ENCODE data around the gene SAMD4B.

DNA sequence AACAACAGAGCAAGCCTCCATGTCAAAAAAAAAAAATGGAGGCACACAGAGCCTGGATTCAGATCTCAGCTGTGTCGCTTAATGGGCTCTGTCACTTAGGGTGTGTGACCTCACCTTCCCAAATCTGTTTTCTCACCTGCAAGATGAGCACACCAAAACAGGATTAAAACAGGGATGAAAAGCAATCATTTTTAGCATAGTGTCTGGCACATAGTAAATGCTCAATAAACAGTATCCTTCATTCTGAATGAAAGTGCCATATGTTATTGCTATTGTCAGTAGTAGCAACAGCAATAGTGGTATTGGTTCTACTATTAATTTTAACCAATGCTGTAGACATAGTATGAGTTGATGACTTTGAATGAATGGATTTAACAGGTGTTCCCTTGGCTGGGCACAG is 23.3 kb downstream of the SAMD4B start:
- TF ChIP-seq POLR2A (IDR thresholded peaks at IDR 0.05; ENCODE audit: extremely low read depth, insufficient read length): no peak
- TF ChIP-seq, protein P1, sequence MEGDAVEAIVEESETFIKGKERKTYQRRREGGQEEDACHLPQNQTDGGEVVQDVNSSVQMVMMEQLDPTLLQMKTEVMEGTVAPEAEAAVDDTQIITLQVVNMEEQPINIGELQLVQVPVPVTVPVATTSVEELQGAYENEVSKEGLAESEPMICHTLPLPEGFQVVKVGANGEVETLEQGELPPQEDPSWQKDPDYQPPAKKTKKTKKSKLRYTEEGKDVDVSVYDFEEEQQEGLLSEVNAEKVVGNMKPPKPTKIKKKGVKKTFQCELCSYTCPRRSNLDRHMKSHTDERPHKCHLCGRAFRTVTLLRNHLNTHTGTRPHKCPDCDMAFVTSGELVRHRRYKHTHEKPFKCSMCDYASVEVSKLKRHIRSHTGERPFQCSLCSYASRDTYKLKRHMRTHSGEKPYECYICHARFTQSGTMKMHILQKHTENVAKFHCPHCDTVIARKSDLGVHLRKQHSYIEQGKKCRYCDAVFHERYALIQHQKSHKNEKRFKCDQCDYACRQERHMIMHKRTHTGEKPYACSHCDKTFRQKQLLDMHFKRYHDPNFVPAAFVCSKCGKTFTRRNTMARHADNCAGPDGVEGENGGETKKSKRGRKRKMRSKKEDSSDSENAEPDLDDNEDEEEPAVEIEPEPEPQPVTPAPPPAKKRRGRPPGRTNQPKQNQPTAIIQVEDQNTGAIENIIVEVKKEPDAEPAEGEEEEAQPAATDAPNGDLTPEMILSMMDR (IDR thresholded peaks at IDR 0.05; ENCODE audit: low read depth, low read length): no peak
- TF ChIP-seq, protein P2, sequence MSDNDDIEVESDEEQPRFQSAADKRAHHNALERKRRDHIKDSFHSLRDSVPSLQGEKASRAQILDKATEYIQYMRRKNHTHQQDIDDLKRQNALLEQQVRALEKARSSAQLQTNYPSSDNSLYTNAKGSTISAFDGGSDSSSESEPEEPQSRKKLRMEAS (IDR thresholded peaks at IDR 0.05; ENCODE audit: low read depth, low read length): no peak

Data from NB4 (cell line).